Activated CD4-positive, alpha-beta T cell treated with anti-CD3 and anti-CD28 coated beads for 24 hours (primary cell): ENCODE results near the gene TRIM50.
"Not testable (repeated sequence)": the region's sequence is repeated elsewhere in the genome, so short reads cannot be mapped to it uniquely, and the experiment has no call there.

ENCODE experiments used
- DNase-seq, 2 donors: peaks; one replicate each; pipeline ENCODE4 v3.0.0-alpha.2; 2020; ENCODE audit warnings: low read depth in 2 of 2

TRIM50 gene

GRCh38 chr7:73327922-73328321, at the start of gene TRIM50, which contains the start of gene FKBP6:
Gene TRIM50, minus strand, starts transcription at chr7:73328082. Its CDS starts 3,295 bp downstream, at chr7:73324787.
Gene FKBP6, plus strand, starts transcription at chr7:73328161. Its CDS starts 268 bp downstream, at chr7:73328429.
- DNase-seq, result not testable (repeated sequence)

DNA sequence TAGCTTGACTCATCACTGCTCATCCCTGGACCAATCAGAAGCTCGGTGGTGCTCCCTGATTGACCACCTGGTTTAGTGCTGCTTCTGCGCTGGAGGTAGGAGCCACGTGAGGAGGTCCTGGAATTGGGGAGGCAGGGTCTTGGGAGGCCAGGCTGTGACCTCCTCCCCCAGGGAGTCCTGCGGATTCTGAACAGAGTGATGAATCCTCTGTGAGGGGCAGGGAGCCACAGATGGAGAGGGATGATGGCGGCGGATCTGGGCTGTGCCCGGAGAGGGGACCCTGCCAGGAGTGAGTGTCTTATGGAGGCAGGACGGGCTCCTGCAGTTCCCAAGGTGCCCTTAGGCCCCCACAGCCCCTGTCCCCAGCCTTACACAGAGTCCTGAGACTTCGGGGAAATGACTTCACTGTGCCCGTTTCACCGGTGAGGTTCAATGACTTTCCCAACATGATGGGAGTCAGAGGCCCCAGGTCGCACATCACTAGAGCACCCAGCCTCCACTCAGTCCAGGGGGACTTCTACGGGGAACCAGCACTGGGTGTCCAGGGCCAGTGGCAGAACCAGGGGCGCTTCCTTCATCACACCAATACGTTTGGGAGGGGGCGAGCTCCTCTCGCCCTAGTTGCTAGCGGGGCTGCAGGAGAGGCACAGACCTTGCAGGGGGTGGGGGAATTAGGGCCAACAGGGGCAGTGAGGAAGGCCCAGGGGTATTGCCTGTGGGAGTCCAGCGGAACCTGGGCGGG, 49.0 kb upstream of the TRIM50 start:
- DNase-seq, result no peak

- DNase-seq, result not testable (repeated sequence)
Observed at GRCh38 chr7:73376262-73376661, 48.4 kb upstream of the TRIM50 start.

DNA sequence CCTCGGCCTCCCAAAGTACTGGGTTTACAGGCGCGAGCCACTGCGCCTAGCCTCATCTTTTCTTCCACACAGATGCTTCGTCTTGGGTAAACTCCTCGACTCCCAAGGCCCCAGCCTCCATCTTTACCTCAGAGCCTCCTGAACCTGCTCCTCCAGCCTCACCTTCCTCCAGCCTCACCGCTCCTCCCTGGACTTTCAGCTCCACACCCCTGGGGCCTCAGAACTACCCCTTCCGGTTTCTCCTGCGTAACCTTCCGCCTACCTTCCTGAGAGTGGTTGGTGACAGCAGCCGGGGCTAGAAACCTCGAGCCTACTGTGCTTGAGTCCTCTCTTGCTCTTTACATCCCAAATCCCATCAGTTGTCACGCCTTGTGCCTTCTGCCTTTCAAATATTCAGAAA, 45.9 kb upstream of the TRIM50 start:
- DNase-seq, result no peak

DNA sequence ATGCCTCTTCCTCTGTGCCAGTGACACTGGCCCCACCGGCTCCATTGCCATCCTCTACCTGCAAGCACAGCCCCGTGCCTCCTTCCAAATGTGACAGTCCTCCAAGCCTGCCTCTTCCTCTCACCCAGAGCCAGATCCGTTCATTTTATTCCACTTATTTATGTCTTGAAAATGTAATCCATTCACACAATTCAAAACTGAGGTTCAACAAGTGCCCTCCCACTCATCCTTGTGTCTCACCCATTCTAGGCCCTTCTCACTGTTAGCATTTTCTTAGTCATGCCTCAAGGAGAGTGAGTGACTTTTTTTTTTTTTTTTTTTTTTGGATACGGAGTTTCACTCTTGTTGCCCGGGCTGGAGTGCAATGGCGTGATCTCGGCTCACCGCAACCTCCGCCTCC, 41.7 kb upstream of the TRIM50 start:
- DNase-seq, result no peak

GRCh38 chr7:73369009-73369408, 41.1 kb upstream of the TRIM50 start:
- DNase-seq, result no peak

- no peak for DNase-seq
Observed at GRCh38 chr7:73366990-73367389, 39.1 kb upstream of the TRIM50 start.

- DNase-seq, result no peak
Observed at GRCh38 chr7:73366127-73366526, 38.2 kb upstream of the TRIM50 start.

DNA sequence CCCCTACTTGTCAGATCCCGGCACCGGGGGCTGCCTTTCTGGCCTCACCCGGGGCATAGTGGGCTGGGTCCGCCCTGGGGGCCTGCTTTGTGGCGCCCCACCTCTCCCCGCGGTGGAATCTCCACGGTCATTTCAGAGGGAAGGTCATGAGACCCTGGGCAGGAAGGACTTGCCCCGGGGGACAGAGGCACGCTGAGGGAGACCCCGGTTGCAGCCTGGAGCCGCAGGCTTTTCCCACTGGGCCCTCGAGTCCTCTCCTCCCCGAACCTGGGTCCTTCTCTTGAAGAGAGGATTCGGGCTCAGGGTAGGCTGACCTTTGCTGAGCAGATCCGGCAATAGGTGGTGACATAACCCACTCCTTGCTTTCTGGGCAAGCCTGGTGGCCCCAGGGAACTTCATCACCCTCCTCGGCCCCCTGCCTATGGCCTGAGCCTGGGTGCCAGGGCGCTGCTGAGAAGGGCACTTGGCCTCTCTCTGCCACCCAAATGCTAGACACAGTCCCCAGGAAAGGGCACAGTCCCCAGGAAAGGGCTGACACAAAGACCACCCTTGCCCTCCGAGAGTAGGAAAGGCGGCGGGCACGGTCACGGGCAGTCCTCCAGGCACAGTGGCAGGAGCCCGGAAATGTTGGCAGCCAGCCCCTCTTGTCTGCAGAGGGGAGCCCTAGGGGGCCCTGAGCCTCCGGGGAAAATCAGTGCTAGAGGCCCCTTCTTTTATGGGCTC, 36.3 kb upstream of the TRIM50 start:
- no peak for DNase-seq

DNA sequence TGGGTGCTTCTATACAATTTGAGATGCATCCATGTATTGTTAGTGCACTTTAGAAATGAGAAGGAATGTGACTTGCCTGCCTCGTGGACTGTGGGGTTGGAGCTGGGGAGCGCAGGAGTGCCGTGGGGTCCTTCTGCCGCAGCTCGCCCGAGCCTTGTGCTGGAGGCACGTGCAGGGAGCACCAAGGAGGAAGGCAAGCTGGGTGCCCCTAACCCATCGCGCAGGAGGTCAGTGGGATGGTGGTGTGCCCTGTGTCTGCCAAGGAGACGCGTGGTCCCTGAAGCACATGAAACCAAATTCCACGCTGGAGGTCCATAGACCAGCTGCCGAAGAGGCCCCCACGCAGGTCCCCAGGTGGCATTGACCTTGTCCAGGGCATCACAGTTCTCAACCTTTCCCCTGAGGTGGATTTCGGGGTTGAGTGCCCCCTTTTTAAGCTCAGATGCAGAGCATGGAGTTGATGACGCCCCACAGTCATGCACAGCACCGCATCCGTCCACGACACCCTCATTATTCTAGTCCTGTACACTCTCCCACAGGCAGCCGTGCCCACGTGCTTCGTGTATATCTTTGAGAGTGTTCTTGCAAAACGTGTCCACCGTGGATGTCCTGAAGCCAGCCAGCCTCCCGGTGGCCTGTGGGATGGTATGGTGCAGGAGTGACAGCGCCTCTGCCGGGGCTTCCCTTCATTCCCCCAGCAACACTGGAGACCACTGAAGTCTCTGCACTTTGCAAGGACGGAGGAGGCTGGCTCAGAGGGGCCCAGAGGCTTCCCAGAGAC, 35.5 kb upstream of the TRIM50 start:
- no peak for DNase-seq

DNA sequence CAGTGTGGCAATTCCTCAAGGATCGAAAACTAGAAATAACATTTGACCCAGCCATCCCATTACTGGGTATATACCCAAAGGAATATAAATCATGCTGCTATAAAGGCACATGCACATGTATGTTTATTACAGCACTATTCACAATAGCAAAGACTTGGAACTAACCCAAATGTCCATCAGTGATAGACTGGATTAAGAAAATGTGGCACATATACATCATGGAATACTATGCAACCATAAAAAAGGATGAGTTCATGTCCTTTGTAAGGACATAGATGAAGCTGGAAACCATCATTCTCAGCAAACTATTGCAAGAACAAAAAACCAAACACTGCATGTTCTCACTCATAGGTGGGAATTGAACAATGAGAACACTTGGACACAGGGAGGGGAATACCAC, 32.7 kb upstream of the TRIM50 start:
- not testable (repeated sequence) for DNase-seq

DNA sequence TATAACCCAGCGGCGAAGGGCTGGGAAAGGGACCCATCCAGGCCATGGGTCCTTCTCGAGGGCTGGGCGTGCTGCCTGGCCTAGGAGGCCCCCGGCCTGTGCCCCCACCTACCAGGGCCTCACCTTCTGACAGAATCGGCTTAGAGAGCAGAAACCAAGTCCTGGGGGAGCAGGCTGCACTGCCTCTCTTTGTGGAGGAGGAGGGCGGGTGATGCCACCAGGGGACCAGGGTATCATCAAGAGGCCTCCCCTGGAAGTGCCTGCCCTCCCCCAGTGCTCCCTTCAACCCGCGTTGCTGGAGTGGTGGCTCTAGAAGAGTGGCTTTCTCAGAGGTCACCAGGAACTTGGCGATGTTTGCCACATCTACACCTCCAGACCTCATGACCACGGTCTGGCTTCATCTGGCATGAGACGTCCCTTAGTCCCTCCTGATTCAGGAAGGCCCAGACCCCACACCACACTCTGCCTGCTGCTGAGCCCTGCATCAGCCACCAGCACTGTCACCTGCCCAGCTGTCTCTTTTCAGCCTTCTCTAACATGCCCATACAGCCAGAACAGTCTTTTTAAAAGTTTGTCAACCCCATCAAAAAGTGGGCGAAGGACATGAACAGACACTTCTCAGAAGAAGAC, 32.0 kb upstream of the TRIM50 start:
- no peak for DNase-seq

DNA sequence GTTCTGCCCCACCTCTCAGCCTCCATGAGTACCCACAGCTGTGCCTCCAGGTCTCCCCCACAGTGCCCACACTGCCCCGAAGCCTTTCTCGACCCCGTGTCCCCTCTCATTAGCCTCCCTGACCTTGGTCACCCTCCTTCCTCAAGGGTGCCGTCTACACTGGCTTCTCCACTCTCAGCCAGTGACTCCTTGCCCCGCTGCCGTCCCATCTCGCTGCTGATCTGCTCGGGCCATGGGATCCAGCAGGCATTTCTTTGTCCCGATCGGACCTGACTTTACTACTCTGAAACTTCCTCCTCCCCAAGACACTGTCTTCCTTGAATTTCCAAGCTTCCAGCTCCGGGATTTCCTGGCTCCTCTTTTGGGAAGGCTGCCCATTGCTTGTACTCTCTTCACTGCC, 31.4 kb upstream of the TRIM50 start:
- DNase-seq, result no peak

DNA sequence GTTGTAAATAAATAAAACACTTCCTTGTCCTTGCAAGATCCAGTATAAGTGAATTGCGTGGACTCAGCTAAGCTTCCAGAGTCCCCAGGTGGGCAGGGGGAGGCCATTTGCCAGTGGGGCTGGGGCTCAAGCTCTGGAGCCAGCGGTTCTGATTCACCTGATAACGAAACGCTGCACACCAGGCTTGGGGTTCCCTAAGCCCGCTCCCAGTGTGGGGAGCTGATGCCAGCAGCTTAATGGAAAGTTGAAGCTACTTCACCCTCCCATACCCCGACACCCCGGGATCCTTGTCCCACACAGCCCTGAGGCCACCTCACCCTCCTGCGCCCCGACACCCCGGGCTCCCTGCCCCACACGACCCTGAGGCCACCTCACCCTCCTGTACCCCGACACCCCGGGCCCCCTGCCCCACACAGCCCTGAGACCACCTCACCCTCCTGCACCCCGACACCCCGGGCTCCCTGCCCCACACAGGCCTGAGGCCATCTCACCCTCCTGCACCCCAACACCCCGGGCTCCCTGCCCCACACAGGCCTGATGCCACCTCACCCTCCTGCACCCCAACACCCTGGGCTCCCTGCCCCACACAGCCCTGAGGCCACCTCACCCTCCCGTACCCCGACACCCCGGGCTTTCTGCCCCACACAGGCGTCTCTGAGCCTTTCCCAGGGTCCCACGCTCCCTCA, 30.9 kb upstream of the TRIM50 start:
- no peak for DNase-seq

DNA sequence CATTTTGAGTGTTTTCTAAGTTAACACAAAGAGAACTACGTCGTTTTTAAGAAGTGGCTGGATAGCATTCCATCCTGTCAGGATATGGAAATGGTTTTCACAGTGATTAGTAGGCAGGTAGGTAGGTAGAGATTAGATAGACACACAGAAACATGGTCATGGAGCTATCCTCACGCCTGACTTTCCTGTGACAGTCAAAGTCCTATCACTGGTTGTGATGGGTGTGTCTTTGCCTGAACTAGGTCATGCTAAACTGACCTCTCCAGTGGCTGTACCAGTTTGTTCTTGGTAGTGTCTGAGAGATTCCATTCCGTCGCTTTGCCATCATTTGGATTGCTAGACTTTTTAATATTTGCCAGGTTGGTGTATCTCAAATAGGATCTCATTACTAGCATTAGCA, 28.3 kb upstream of the TRIM50 start:
- no peak for DNase-seq

GRCh38 chr7:73354821-73355220, 26.9 kb upstream of the TRIM50 start:
- no peak for DNase-seq

GRCh38 chr7:73354196-73354595, 26.3 kb upstream of the TRIM50 start:
- no peak for DNase-seq

GRCh38 chr7:73353243-73353642, 25.4 kb upstream of the TRIM50 start:
- DNase-seq, result no peak

- no peak for DNase-seq
Observed at GRCh38 chr7:73352784-73353183, 24.9 kb upstream of the TRIM50 start.

DNA sequence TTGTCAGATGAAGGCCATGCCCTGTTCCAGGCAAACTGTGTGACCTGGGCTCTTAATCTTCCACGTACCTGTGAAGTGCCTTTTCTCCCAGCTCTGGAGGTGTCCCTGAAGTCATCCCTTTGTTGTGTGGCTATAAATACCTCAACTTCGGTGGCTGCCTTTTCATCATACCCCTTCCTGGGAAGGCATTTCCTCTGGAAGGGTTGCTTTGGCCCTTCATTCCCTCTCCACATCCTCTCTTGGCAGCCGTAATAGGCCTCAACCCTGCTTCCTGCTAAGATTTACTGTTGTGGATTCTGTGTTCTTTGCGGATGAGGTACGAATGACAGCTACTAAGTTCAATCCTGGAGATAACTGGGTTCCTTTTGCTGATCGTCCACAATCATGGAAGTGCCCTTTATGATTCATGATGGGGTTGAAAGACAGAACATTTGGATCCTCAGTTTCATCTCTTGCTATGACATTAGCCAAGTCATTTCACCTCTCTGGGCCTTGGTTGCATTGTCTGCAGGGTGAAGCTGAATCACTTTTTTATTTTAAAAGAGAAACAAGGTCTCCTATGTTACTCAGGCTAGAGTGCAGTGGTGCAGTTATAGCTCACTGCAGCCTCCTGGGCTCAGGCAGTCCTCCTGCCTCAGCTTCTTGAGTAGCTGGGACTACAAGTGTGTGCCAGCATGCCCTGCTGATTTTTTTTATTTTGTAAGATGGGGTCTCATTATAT, 23.7 kb upstream of the TRIM50 start:
- DNase-seq, result no peak
